ENCODE results near the gene NR6A1. TPM values are rescaled to one million over a fixed set of nuclear protein-coding genes. Genes with fewer than 3 reads are reported as not detected.

The NR6A1 gene
- total and polyA plus RNA-seq, 2 of the 8 experiments (the other 6 are each of a cell fraction or from before 2014, with no cell fraction given) = 93.2 to 237 TPM

DNA sequence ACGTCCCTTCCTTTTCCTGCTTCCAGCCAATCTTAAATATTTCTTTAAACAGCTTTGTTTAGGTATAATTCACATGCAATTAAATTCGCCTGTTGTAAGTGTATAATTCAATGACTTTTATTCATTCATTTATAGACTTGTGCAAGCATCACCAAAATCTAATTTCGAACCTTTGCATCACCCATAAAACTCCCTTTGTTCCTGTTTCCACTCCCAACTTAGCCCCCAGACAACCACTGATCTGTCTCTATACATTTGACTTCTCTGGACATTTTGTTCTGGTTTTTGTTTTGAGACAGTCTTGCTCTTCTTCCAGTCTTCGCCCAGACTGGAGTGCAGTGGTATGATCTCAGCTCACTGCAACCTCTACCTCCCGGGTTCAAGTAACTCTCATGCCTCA lies 71.5 kb downstream of the NR6A1 start:
- CTCF ChIA-PET (ENCODE audit: partially characterized antibody) = interaction anchor here (0.7 to 2.9 kb wide), 6 partner anchors 12 to 537 kb away, joined by 3 to 13 read pairs (median 4); no protein-coding TSS in a partner anchor
- Histone ChIP-seq H2AFZ (ENCODE audit: low read length) (no peak overlapping the region), H3K23ac (ENCODE audit: insufficient read length) (no peak overlapping the region), H4K91ac (replicated peaks; ENCODE audit: insufficient read length, low read length) (no peak overlapping the region), H3K27ac (ENCODE audit: low read depth, low read length) (no peak overlapping the region), H2BK20ac (ENCODE audit: low read length) (no peak overlapping the region), H3K18ac (ENCODE audit: extremely low read depth, low read length) (no peak overlapping the region), H3K23me2 (ENCODE audit: low read depth, low read length) (no peaks in the 10 kb centered on the region), H3K9ac (replicated peaks in 1 of 4; ENCODE audit: extremely low read depth in 1 of 4, low read depth in 3 of 4, low read length in 3 of 4) (no peak overlapping the region), H3K4me1 (replicated peaks in 1 of 4; ENCODE audit: control insufficient read depth in 3 of 4, insufficient read depth in 4 of 4, low read length in 3 of 4) (peaks cover 4 to 13% (median 10%) of the 10 kb centered on the region in 4 experiments; a peak in 6 of 7 replicates), H2BK120ac (replicated peaks; ENCODE audit: low read depth, low read length) (no peak overlapping the region), H3K4me2 (ENCODE audit: insufficient read depth in 1 of 2, low read depth in 2 of 2, low read length in 2 of 2) (no peak overlapping the region), H3K4ac (replicated peaks; ENCODE audit: insufficient read length, low read depth, low read length) (no peak overlapping the region), H3K56ac (replicated peaks; ENCODE audit: insufficient read length, low read depth, low read length) (no peak overlapping the region), H4K8ac (ENCODE audit: extremely low read depth, insufficient read depth, low read length) (no peak overlapping the region; the same call in 1 of the 2 replicates), H3K79me1 (ENCODE audit: low read depth, low read length) (no peaks in the 10 kb centered on the region), H3K27me3 (replicated peaks in 1 of 4; ENCODE audit: control insufficient read depth in 3 of 4, extremely low read depth in 1 of 4, insufficient read depth in 3 of 4, low read length in 3 of 4) (no peaks in the 10 kb centered on the region), H3K14ac (ENCODE audit: insufficient read length) (no peak overlapping the region), H4K5ac (ENCODE audit: insufficient read length, low read depth, low read length) (no peak overlapping the region), H2AK5ac (ENCODE audit: low read depth, low read length) (no peak overlapping the region), H3K79me2 (ENCODE audit: control insufficient read depth in 1 of 2, insufficient read depth in 2 of 2, low read length in 2 of 2) (peaks cover 0 to 63% of the 10 kb centered on the region in 2 experiments; a peak in 2 of 4 replicates), H2BK12ac (ENCODE audit: low read depth, low read length) (no peak overlapping the region), H2BK15ac (ENCODE audit: low read length) (no peak overlapping the region), H4K20me1 (replicated peaks in 1 of 2; ENCODE audit: control insufficient read depth in 1 of 2, insufficient read depth in 2 of 2, low read length in 2 of 2) (no peaks in the 10 kb centered on the region), H3K9me3 (ENCODE audit: insufficient read depth in 2 of 2, low read depth in 1 of 2, low read length in 1 of 2) (no peaks in the 10 kb centered on the region; a peak in 1 of 4 replicates), H3K4me3 (ENCODE audit: extremely low read depth in 1 of 4, insufficient read depth in 2 of 4, low read depth in 3 of 4, low read length in 4 of 4) (no peak overlapping the region), H2BK5ac (ENCODE audit: low read depth, low read length) (no peak overlapping the region), H3K36me3 (ENCODE audit: control insufficient read depth in 2 of 4, insufficient read depth in 4 of 4, low read length in 3 of 4) (no peaks in the 10 kb centered on the region; a peak in 1 of 8 replicates)
- 80% methylated on average over 5 of the region's 5 CpGs; no CpG with 5 or more reads in 1 of the 2 experiments for WGBS, 2 experiments (ENCODE audit: extremely low coverage in 1 of 2, insufficient coverage in 1 of 2, insufficient read length in 1 of 2, insufficient replicate concordance in 2 of 2, low coverage in 1 of 2, low lambda C conversion rate in 2 of 2, missing lambda C conversion rate in 1 of 2)
- no peak for DNase-seq (ENCODE audit: low read depth in 1 of 2, low spot score in 2 of 2)
- FAIRE-seq = no peak
- POLR2A ChIA-PET (ENCODE audit: partially characterized antibody) = interaction anchor here (0.8 to 1.4 kb wide), 2 partner anchors 9 to 12 kb away, joined by 4 read pairs; no protein-coding TSS in a partner anchor
- TF ChIP-seq GTF2F1 (IDR thresholded peaks at IDR 0.05; ENCODE audit: borderline replicate concordance, low read depth, low read length) (no peak), YY1 (IDR thresholded peaks at IDR 0.05; ENCODE audit: low read depth, low read length) (no peak), EP300 (IDR thresholded peaks at IDR 0.05; ENCODE audit: borderline replicate concordance in 1 of 2, low read depth in 2 of 2, low read length in 2 of 2) (no peak), MAFK (IDR thresholded peaks at IDR 0.05; ENCODE audit: low read depth, low read length) (no peak), CHD1 (IDR thresholded peaks at IDR 0.05; ENCODE audit: low read depth, low read length) (no peak), SUZ12 (IDR thresholded peaks at IDR 0.05; ENCODE audit: low read length) (no peak), RAD21 (IDR thresholded peaks at IDR 0.05 in 1 of 2, conservative IDR thresholded peaks at IDR 0.05 in 1 of 2; ENCODE audit: low read depth in 2 of 2, low read length in 2 of 2) (no peak), SIRT6 (IDR thresholded peaks at IDR 0.05; ENCODE audit: low read length) (no peak)
- TF ChIP-seq, protein P1, sequence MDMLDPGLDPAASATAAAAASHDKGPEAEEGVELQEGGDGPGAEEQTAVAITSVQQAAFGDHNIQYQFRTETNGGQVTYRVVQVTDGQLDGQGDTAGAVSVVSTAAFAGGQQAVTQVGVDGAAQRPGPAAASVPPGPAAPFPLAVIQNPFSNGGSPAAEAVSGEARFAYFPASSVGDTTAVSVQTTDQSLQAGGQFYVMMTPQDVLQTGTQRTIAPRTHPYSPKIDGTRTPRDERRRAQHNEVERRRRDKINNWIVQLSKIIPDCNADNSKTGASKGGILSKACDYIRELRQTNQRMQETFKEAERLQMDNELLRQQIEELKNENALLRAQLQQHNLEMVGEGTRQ (IDR thresholded peaks at IDR 0.05; ENCODE audit: low read length) = no peak

Data from H1 (cell line).